ENCODE measurements around the gene AKNA.

AKNA gene

GRCh38 chr9:114317665-114318357, 70.0 kb downstream of the AKNA start:
- no peak for DNase-seq
- no peak overlapping the region for H3K9ac ChIP-seq (ENCODE audit: low read length)
- H3K79me2 ChIP-seq (ENCODE audit: low read length): no peaks in the 10 kb centered on the region
- H3K9me3 ChIP-seq (replicated peaks; ENCODE audit: insufficient read depth, low read length): no peaks in the 10 kb centered on the region
- no peak overlapping the region for H2AFZ ChIP-seq (ENCODE audit: low read length)
- H3F3A ChIP-seq (ENCODE audit: insufficient read depth, low read length): no peaks in the 10 kb centered on the region
- H3K9me2 ChIP-seq (replicated peaks; ENCODE audit: insufficient read depth, low read length): no peaks in the 10 kb centered on the region
- 0 out of 2 replicates have a peak, but pooled peaks cover 3% of the 10 kb centered on the region for H3K4me1 ChIP-seq (ENCODE audit: low read length)
- no peak overlapping the region for H3K4me2 ChIP-seq (ENCODE audit: low read depth, low read length)
- H3K27me3 ChIP-seq (replicated peaks; ENCODE audit: insufficient read depth, low read length): no peaks in the 10 kb centered on the region
- H3K27ac ChIP-seq (ENCODE audit: low read length): no peak overlapping the region
- H3K4me3 ChIP-seq (ENCODE audit: low read length): no peak overlapping the region
- no peaks in the 10 kb centered on the region for H3K36me3 ChIP-seq (replicated peaks; ENCODE audit: insufficient read depth, low read length)
- H4K20me1 ChIP-seq (ENCODE audit: insufficient read depth, low read length): no peaks in the 10 kb centered on the region
- TF ChIP-seq EZH2 (optimal IDR thresholded peaks at IDR 0.05; ENCODE audit: low read depth, low read length) (no peak), EZH2phosphoT487 (IDR thresholded peaks at IDR 0.05; ENCODE audit: low read length) (no peak), CTCF (IDR thresholded peaks at IDR 0.05; ENCODE audit: low read length) (no peak)

- Histone ChIP-seq H3K27ac (ENCODE audit: low read length) (no peak overlapping the region), H3K79me2 (ENCODE audit: low read length) (no peaks in the 10 kb centered on the region), H3K9me3 (replicated peaks; ENCODE audit: insufficient read depth, low read length) (no peaks in the 10 kb centered on the region), H3K9ac (ENCODE audit: low read length) (no peak overlapping the region), H3K27me3 (replicated peaks; ENCODE audit: insufficient read depth, low read length) (no peaks in the 10 kb centered on the region), H3K36me3 (replicated peaks; ENCODE audit: insufficient read depth, low read length) (no peaks in the 10 kb centered on the region), H3F3A (ENCODE audit: insufficient read depth, low read length) (no peaks in the 10 kb centered on the region), H4K20me1 (ENCODE audit: insufficient read depth, low read length) (no peaks in the 10 kb centered on the region), H3K9me2 (replicated peaks; ENCODE audit: insufficient read depth, low read length) (no peaks in the 10 kb centered on the region), H3K4me2 (ENCODE audit: low read depth, low read length) (no peak overlapping the region), H2AFZ (ENCODE audit: low read length) (no peak overlapping the region), H3K4me1 (ENCODE audit: low read length) (0 out of 2 replicates have a peak, but pooled peaks cover 3% of the 10 kb centered on the region), H3K4me3 (ENCODE audit: low read length) (no peak overlapping the region)
- no peak for TF ChIP-seq CTCF (IDR thresholded peaks at IDR 0.05; ENCODE audit: low read length)
- no peak for TF ChIP-seq EZH2phosphoT487 (IDR thresholded peaks at IDR 0.05; ENCODE audit: low read length)
- no peak for TF ChIP-seq EZH2 (optimal IDR thresholded peaks at IDR 0.05; ENCODE audit: low read depth, low read length)
- DNase-seq: no peak
Observed at GRCh38 chr9:114316605-114317230, 71.1 kb downstream of the AKNA start.

- no peaks in the 10 kb centered on the region for H3K79me2 ChIP-seq (ENCODE audit: low read length)
- no peaks in the 10 kb centered on the region for H3K9me2 ChIP-seq (replicated peaks; ENCODE audit: insufficient read depth, low read length)
- H3K4me1 ChIP-seq (ENCODE audit: low read length): 0 out of 2 replicates have a peak, but pooled peaks cover 3% of the 10 kb centered on the region
- no peaks in the 10 kb centered on the region for H3K27me3 ChIP-seq (replicated peaks; ENCODE audit: insufficient read depth, low read length)
- H3K27ac ChIP-seq (ENCODE audit: low read length): no peak overlapping the region
- no peaks in the 10 kb centered on the region for H3F3A ChIP-seq (ENCODE audit: insufficient read depth, low read length)
- H3K9ac ChIP-seq (ENCODE audit: low read length): no peak overlapping the region
- H3K4me3 ChIP-seq (ENCODE audit: low read length): no peak overlapping the region
- TF ChIP-seq EZH2phosphoT487 (IDR thresholded peaks at IDR 0.05; ENCODE audit: low read length) (no peak), EZH2 (optimal IDR thresholded peaks at IDR 0.05; ENCODE audit: low read depth, low read length) (no peak), CTCF (IDR thresholded peaks at IDR 0.05; ENCODE audit: low read length) (no peak)
- no peaks in the 10 kb centered on the region for H3K36me3 ChIP-seq (replicated peaks; ENCODE audit: insufficient read depth, low read length)
- no peaks in the 10 kb centered on the region for H3K9me3 ChIP-seq (replicated peaks; ENCODE audit: insufficient read depth, low read length)
- DNase-seq: no peak
- H3K4me2 ChIP-seq (ENCODE audit: low read depth, low read length): no peak overlapping the region
- H4K20me1 ChIP-seq (ENCODE audit: insufficient read depth, low read length): no peaks in the 10 kb centered on the region
- H2AFZ ChIP-seq (ENCODE audit: low read length): no peak overlapping the region
Observed at GRCh38 chr9:114315723-114316363, 71.9 kb downstream of the AKNA start.
